ENCODE measurements around the gene GOLGA6L9. TPM values are rescaled to one million over a fixed set of nuclear protein-coding genes. Genes with fewer than 3 reads are reported as not detected.
"Not testable (repeated sequence)": the region's sequence is repeated elsewhere in the genome, so short reads cannot be mapped to it uniquely, and the experiment has no call there.

GOLGA6L9 gene
- total and polyA plus RNA-seq, 3 experiments from 2014 or later: 0.43 to 1.7 (median 1.6) TPM

GRCh38 chr15:82474596-82475325 lies 45.1 kb downstream of the GOLGA6L9 start:
- POLR2A ChIA-PET; DNase-seq; H3K4me1 Mint-ChIP-seq; H3K27me3 ChIP-seq (ENCODE audit: insufficient read depth, low read length, poor library complexity, severe bottlenecking); H3K4me3 Mint-ChIP-seq; H3K9me3 ChIP-seq (ENCODE audit: low read length); CTCF ChIA-PET; H3K4me1 ChIP-seq (ENCODE audit: insufficient read depth, low read length); H3K36me3 ChIP-seq (ENCODE audit: insufficient read depth, low read length); H3K4me3 ChIP-seq (ENCODE audit: low read length); H3K27ac Mint-ChIP-seq; H3K27me3 Mint-ChIP-seq; H3K27ac ChIP-seq (ENCODE audit: low read depth, low read length); H3K36me3 Mint-ChIP-seq; H3K9me3 Mint-ChIP-seq: not testable (repeated sequence)

DNA sequence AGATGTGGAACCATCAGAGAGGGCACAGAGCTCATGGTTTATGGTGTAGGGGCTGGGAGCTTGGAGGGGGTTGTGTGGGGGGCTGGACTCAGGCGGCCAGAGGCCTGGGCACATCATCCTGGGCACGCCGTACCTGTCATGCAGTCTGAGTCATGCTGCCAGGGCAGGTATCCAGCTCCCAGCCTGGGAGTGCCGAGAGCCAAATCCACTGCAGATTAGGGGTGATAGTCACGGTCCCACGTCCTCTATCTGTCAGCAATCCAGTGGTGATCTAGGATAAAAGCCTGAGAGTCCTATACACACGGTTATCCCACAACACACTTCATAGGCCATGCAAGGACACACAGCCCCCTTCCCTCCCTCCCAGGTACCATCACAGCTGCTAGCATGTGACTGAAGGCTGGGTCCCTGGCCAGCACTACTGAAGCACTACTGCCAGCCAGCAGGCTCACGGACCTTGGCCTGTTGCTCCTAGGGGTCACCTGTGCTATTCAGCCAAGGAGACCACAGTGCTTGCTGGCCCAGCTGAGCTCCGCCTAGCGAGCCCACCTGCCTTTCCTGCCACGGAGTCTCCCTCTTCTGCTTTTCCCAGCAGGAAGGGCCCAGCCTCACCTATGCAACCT lies 45.8 kb downstream of the GOLGA6L9 start:
- CTCF ChIA-PET; H3K27ac ChIP-seq (ENCODE audit: low read depth, low read length); H3K9me3 Mint-ChIP-seq; H3K4me1 ChIP-seq (ENCODE audit: insufficient read depth, low read length); H3K4me3 ChIP-seq (ENCODE audit: low read length); H3K9me3 ChIP-seq (ENCODE audit: low read length); DNase-seq; H3K4me1 Mint-ChIP-seq; H3K27me3 Mint-ChIP-seq; H3K36me3 Mint-ChIP-seq; H3K27ac Mint-ChIP-seq; H3K4me3 Mint-ChIP-seq; POLR2A ChIA-PET; H3K36me3 ChIP-seq (ENCODE audit: insufficient read depth, low read length); H3K27me3 ChIP-seq (ENCODE audit: insufficient read depth, low read length, poor library complexity, severe bottlenecking): not testable (repeated sequence)

DNA sequence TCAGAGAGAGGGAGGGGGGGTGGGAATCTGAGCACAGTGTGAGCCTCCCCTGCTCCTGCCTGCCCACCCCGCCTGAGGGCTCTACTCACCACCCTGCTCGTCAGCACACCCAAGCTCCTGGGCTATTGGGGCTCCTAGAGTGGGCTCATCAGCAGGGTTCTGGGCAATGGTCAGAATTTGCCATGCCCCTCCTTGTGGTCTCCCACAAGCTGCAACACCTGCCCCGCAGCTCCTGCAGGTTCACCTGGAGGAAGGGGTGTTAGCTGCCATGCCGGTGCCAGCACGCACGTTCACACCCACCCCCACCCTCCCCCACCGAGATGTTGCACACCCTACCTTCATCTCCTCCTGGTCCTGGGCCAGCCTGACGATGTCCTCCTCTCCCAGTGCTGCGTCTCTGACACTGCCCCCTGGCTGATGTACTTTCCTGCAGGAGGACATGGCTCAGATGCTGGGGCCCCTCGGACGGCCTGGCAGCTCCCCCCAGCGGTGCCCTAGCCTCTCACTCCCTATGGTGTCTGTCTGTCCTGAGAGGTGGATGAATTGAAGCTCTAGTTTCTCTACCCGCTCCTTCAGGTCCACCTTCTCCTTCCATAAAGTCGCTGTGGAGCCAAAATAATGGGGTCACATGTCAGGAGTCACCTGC lies 47.2 kb downstream of the GOLGA6L9 start:
- H3K4me1 ChIP-seq (ENCODE audit: insufficient read depth, low read length); DNase-seq; CTCF ChIA-PET; H3K9me3 Mint-ChIP-seq; H3K4me3 Mint-ChIP-seq; H3K36me3 Mint-ChIP-seq; H3K9me3 ChIP-seq (ENCODE audit: low read length); H3K36me3 ChIP-seq (ENCODE audit: insufficient read depth, low read length); POLR2A ChIA-PET; H3K27ac Mint-ChIP-seq; H3K27ac ChIP-seq (ENCODE audit: low read depth, low read length); H3K27me3 Mint-ChIP-seq; H3K27me3 ChIP-seq (ENCODE audit: insufficient read depth, low read length, poor library complexity, severe bottlenecking); H3K4me3 ChIP-seq (ENCODE audit: low read length); H3K4me1 Mint-ChIP-seq: not testable (repeated sequence)

DNA sequence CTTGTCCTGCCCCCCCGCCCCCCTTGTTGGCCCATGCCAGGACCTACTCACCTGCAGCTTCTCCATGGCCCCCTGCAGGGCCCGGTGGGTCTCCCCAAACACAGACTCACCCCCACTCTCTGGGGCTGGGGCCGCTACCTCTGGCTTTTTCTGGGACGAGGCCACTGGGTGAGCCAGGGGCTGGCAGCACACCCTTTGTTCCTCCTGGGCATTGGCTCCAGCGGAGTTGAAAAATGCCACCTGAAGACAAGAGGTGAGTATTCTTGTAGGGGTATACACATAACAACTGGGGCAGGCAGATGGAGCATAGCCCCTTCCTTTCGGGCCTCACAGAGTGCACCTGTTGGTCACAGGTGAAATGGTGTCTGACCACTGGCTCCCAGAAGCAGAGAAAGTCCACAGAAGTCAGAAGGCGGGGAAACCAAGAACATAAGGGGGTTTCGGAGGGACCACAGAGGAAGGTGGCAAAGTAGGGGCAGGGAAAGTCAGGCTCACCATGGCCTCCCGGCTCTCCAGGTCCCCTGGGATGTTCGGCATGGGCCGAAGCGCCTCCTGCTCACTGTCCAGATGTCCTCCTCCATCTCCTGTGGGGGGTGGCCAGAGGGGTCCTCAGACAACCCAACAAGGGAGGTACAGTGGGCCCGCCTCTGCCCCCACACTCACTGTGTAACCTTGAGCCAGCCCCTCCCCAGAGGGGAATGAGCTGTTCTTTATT lies 47.9 kb downstream of the GOLGA6L9 start:
- H3K27me3 Mint-ChIP-seq, CTCF ChIA-PET: not testable (repeated sequence)

More for the DNA sequence above, 47.9 kb downstream of the GOLGA6L9 start:
- H3K27me3 ChIP-seq (ENCODE audit: insufficient read depth, low read length, poor library complexity, severe bottlenecking); H3K36me3 ChIP-seq (ENCODE audit: insufficient read depth, low read length); H3K4me3 ChIP-seq (ENCODE audit: low read length); H3K4me1 Mint-ChIP-seq; H3K9me3 ChIP-seq (ENCODE audit: low read length); H3K4me1 ChIP-seq (ENCODE audit: insufficient read depth, low read length); H3K27ac ChIP-seq (ENCODE audit: low read depth, low read length); H3K36me3 Mint-ChIP-seq; H3K9me3 Mint-ChIP-seq; POLR2A ChIA-PET; DNase-seq; H3K4me3 Mint-ChIP-seq: not testable (repeated sequence)
- peak overlapping the region in 1 of 8 donors; percentile 38 for H3K27ac Mint-ChIP-seq

Other genes starting within 250 kb of the GOLGA6L9 start
- gene EFL1, start 167.1 kb upstream of the GOLGA6L9 start, total RNA-seq: 10 to 100 TPM; 22.1 to 22.2 TPM
- 18.3 TPM for gene EFL1, start 167.1 kb upstream of the GOLGA6L9 start, polyA plus RNA-seq
- 1 to 10 TPM in 1 of 2 experiments, under 1 TPM in 1; 0.97 to 1.6 TPM for gene SAXO2, start 167.0 kb upstream of the GOLGA6L9 start, total RNA-seq
- gene SAXO2, start 167.0 kb upstream of the GOLGA6L9 start, polyA plus RNA-seq: 1.9 TPM
- 1 to 10 TPM in 1 of 2 experiments, under 1 TPM in 1; 0.96 to 1.7 TPM for gene GOLGA6L10, start 80.3 kb upstream of the GOLGA6L9 start, total RNA-seq
- 0.16 TPM for gene GOLGA6L10, start 80.3 kb upstream of the GOLGA6L9 start, polyA plus RNA-seq
- gene RPS17, start 110.6 kb downstream of the GOLGA6L9 start, total RNA-seq: 1,000 to 10,000 TPM; 2,610 to 2,630 TPM
- 1,199 TPM for gene RPS17, start 110.6 kb downstream of the GOLGA6L9 start, polyA plus RNA-seq
- under 1 TPM; 0.44 TPM for gene CPEB1, start 217.5 kb downstream of the GOLGA6L9 start, total RNA-seq
- 1.2 TPM for gene CPEB1, start 217.5 kb downstream of the GOLGA6L9 start, polyA plus RNA-seq

Data from CD8-positive, alpha-beta memory T cell (primary cell).